ENCODE results near the gene MNAT1.

The MNAT1 gene

DNA sequence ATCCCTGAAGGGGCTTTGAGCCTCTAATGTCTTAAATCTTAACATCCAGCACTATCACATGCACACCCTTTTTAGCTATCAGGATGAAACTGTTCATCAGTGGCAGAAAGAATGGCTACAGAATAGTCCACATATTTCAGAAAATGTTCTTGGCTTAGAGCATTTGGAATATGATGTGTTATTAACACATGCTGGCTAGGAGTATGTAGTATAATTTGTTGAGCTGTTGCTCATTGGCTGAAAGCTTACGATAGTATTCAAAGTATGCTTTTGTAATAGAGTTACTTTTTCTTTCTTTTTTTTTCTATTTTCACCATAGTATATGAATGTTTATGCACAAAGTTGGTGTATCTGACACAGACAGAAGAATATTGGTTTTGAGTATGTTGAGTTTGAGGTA is 55.1 kb downstream of the MNAT1 start:
- TF ChIP-seq, protein P1, sequence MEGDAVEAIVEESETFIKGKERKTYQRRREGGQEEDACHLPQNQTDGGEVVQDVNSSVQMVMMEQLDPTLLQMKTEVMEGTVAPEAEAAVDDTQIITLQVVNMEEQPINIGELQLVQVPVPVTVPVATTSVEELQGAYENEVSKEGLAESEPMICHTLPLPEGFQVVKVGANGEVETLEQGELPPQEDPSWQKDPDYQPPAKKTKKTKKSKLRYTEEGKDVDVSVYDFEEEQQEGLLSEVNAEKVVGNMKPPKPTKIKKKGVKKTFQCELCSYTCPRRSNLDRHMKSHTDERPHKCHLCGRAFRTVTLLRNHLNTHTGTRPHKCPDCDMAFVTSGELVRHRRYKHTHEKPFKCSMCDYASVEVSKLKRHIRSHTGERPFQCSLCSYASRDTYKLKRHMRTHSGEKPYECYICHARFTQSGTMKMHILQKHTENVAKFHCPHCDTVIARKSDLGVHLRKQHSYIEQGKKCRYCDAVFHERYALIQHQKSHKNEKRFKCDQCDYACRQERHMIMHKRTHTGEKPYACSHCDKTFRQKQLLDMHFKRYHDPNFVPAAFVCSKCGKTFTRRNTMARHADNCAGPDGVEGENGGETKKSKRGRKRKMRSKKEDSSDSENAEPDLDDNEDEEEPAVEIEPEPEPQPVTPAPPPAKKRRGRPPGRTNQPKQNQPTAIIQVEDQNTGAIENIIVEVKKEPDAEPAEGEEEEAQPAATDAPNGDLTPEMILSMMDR (IDR thresholded peaks at IDR 0.05), result no peak
- Histone ChIP-seq H3K4me3 (ENCODE audit: low read depth in 1 of 2, low read length in 1 of 2) (no peak overlapping the region), H3K27me3 (no peaks in the 10 kb centered on the region), H3K36me3 (no peaks in the 10 kb centered on the region), H3K9me3 (no peaks in the 10 kb centered on the region), H3K27ac (no peak overlapping the region), H3K4me1 (ENCODE audit: control insufficient read depth in 1 of 2, insufficient read depth in 1 of 2, low read depth in 1 of 2, low read length in 1 of 2) (no peaks in the 10 kb centered on the region)

DNA sequence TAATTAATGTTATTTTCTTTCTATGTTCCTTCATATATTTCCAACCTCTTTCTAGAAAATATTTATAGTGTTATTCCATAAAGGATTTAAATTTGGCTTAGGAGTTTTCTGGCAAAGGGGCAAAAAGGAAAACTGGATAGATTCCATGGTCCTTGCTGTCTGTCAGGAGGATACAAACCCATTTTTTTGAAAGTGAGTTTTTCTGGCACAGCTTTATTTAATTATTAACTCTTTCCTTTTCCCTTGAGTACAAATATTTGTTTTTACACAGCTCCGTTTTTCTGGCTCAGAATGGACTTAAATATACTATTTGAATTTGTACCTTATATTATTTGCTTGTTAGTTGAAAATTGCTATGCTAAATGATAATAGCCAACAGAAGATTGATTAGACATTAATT is 56.3 kb downstream of the MNAT1 start:
- Histone ChIP-seq H3K27ac (no peak overlapping the region), H3K9me3 (no peaks in the 10 kb centered on the region), H3K27me3 (no peaks in the 10 kb centered on the region), H3K4me3 (ENCODE audit: low read depth in 1 of 2, low read length in 1 of 2) (no peak overlapping the region), H3K36me3 (no peaks in the 10 kb centered on the region), H3K4me1 (ENCODE audit: control insufficient read depth in 1 of 2, insufficient read depth in 1 of 2, low read depth in 1 of 2, low read length in 1 of 2) (no peaks in the 10 kb centered on the region)
- TF ChIP-seq, protein P1 (IDR thresholded peaks at IDR 0.05), result no peak

DNA sequence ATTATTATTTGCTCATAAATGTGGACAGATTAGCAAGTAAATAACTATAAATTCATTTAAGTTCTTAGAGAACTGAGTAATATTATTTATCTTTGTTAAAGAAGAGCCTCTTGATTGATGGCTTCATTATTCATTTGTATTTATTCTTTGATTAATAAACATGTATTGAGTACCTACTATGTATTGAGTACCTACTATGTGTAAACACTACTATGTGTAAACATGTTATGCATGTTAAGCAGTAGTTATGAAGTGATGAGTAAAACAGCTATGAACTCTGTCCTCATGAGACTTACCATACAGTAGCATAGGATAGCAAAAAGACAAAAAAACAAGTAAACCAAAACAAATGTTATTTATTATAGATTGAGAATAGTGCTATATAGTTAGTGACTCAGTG is 61.9 kb downstream of the MNAT1 start:
- TF ChIP-seq, protein P1 (IDR thresholded peaks at IDR 0.05), result no peak

DNA sequence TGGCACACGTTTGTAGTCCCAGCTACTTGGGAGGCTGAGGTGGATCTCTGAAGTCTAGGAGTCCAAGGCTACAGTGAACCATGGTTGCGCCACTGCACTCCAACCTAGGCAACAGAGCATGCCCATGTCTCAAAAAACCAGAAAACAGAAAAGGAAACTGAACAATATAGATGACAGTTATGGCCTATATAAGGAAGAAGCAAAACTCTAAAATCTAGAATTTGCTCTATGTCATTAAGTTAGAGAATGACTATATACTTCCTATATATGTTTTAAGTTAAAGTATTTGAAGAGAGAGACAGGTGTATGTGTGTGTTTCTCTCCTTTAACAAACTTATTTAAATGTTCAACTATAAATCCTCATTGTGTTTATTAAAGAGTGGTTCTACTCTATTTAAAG is 65.8 kb downstream of the MNAT1 start:
- no peaks in the 10 kb centered on the region for H3K27me3 ChIP-seq
- TF ChIP-seq, protein P1 (IDR thresholded peaks at IDR 0.05), result no peak
- no peaks in the 10 kb centered on the region for H3K36me3 ChIP-seq
- no peak overlapping the region for H3K4me3 ChIP-seq (ENCODE audit: low read depth in 1 of 2, low read length in 1 of 2)
- no peaks in the 10 kb centered on the region for H3K9me3 ChIP-seq
- no peak overlapping the region for H3K27ac ChIP-seq
- no peaks in the 10 kb centered on the region for H3K4me1 ChIP-seq (ENCODE audit: control insufficient read depth in 1 of 2, insufficient read depth in 1 of 2, low read depth in 1 of 2, low read length in 1 of 2)

More for the DNA sequence above, 61.9 kb downstream of the MNAT1 start:
- no peak overlapping the region for H3K27ac ChIP-seq
- H3K4me3 ChIP-seq (ENCODE audit: low read depth in 1 of 2, low read length in 1 of 2), result no peak overlapping the region
- H3K9me3 ChIP-seq, result no peaks in the 10 kb centered on the region
- H3K27me3 ChIP-seq, result no peaks in the 10 kb centered on the region
- H3K36me3 ChIP-seq, result no peaks in the 10 kb centered on the region
- H3K4me1 ChIP-seq (ENCODE audit: control insufficient read depth in 1 of 2, insufficient read depth in 1 of 2, low read depth in 1 of 2, low read length in 1 of 2), result no peaks in the 10 kb centered on the region

DNA sequence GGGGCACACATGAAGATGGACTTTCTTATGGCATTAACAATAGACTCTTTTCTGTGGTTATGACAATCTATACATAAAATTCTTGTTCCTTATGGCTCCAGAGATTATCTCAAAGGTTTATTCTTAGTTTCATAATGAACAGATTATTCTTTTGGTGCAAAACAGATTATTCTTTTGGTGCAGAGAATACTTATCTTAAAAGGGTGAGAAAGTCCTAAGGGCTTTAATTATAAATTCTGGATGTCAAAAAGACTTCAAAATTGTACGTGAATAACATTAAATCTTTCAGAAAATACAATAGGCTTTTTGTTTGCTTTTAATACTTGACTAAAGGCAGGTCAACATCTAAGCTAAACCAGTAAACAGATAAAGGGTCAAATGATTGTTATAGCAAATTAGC is 69.3 kb downstream of the MNAT1 start:
- TF ChIP-seq, protein P1 (IDR thresholded peaks at IDR 0.05), result no peak
- H3K27ac ChIP-seq, result no peak overlapping the region
- peaks cover 4% of the 10 kb centered on the region for H3K36me3 ChIP-seq
- H3K4me3 ChIP-seq (ENCODE audit: low read depth in 1 of 2, low read length in 1 of 2), result no peak overlapping the region
- no peaks in the 10 kb centered on the region for H3K9me3 ChIP-seq
- H3K27me3 ChIP-seq, result no peaks in the 10 kb centered on the region
- no peaks in the 10 kb centered on the region for H3K4me1 ChIP-seq (ENCODE audit: control insufficient read depth in 1 of 2, insufficient read depth in 1 of 2, low read depth in 1 of 2, low read length in 1 of 2)

DNA sequence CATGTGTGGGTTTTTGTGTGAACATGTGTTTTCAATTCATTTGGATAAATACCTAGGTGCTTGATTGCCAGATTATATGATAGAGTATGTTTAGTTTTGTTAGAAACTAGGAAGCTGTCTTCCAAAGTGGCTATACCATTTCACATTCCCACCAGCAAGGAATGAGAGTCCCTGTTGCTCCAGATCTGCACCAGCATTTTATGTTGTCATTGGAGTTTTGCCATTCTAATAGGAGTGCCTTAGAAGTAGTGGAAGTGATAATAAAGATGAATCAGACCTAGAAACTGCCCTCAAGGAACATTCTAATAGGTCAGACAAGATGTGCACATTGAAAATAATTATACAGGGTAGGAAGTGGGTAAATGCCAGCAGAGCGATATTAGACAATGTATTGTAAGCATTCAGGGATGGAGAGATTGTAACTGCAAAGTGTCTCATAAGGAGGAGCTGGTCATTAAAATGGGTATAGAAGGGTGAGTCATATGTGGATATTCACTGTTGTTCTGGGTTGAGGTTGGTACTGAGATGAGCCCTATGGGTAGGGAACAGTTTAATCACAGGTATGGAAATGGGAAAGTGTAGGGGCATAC is 71.4 kb downstream of the MNAT1 start:
- Histone ChIP-seq H3K27me3 (no peaks in the 10 kb centered on the region), H3K36me3 (peaks cover 4% of the 10 kb centered on the region), H3K9me3 (no peaks in the 10 kb centered on the region), H3K27ac (no peak overlapping the region), H3K4me3 (ENCODE audit: low read depth in 1 of 2, low read length in 1 of 2) (no peak overlapping the region), H3K4me1 (ENCODE audit: control insufficient read depth in 1 of 2, insufficient read depth in 1 of 2, low read depth in 1 of 2, low read length in 1 of 2) (no peaks in the 10 kb centered on the region)
- TF ChIP-seq, protein P1 (IDR thresholded peaks at IDR 0.05), result no peak

All from neutrophil (primary cell).